ENCODE results near the gene FAM76A. TPM values are rescaled to one million over a fixed set of nuclear protein-coding genes. Genes with fewer than 3 reads are reported as not detected.
"Not testable (repeated sequence)": the region's sequence is repeated elsewhere in the genome, so short reads cannot be mapped to it uniquely, and the experiment has no call there.

Gene FAM76A
- total RNA-seq, 1 donor from 2014 or later, result 14.8 TPM

DNA sequence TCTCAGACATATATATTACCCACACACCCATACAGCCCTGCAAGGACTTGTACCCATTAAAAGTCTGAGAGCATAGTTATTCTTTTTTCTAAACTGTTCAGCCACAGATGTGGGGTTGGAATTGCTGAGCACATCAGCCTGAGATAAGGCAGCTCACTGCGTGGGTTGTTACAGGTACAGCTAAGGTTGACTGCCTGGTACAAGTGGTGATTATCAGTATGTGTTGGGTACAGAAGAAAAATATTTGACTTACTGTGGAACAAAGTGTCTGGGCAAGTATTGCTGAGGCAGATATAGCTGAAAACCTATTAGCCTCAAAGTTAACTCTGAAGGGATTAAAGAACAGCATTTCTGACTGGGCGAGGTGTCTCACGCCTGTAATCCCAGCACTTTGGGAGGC lies 52.3 kb downstream of the FAM76A start:
- DNase-seq (ENCODE audit: low read depth), result no peak

DNA sequence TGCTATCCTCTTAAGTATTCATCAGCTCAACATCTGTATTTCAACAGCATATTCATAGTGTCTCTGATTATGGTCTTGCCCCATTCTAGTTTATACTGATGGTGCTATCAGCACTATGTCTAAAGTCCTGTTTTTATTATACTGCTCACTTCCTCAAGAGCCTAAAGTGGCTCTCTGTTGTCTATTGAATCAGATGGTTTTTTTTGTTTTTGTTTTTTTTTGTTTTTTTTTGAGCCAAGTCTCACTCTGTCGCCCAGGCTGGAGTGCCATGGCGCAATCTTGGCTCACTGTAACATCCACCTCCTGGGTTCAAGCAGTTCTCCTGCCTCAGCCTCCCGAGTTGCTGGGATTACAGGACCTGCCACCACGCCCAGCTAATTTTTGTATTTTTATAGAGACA lies 53.4 kb downstream of the FAM76A start:
- DNase-seq (ENCODE audit: low read depth), result no peak

DNA sequence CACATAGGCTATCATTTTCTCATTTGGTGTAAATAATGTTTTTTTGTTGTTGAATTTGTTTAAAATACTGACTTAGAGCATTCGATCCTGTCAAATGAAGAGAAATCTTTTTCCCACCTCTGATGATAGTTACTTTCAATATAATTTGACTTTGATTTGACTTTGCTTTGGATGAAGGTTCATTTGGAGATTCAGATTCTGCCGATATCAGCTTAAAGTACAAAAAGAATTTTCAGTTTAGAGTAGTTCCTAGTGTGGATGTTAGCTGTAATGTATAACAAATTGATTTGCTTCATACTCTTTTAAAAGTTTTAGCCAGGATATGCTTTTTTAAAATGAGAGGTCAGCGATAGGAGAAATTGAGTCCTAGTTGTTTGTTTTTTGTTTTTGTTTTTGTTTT lies 57.2 kb downstream of the FAM76A start:
- no peak for DNase-seq (ENCODE audit: low read depth)

GRCh38 chr1:27784700-27785099 lies 58.9 kb downstream of the FAM76A start:
- no peak for DNase-seq (ENCODE audit: low read depth)

GRCh38 chr1:27785781-27786455 lies 60.2 kb downstream of the FAM76A start:
- DNase-seq (ENCODE audit: low read depth), result peak; percentile 60

DNA sequence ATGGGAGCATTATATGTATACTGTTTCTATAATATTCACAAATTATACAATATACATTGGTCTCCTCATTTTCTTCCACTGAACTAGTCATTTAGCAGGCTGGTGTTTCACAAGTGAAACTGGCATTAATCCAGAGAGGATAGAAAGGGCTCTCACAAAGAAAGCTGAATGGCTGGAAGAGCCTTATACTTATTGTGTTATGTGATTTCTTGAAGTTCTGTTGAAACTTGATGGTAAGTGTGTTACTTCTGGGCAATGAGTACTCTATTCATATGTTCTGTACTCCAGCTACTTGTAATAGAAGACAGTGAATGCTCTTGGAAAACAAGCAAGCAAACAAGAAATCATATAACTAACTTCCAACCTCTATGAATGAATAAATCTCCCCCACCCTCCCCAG lies 62.1 kb downstream of the FAM76A start:
- peak; percentile 60 for DNase-seq (ENCODE audit: low read depth)

- DNase-seq (ENCODE audit: low read depth), result peak; percentile 18
Measured at GRCh38 chr1:27789540-27790041, 63.8 kb downstream of the FAM76A start.

DNA sequence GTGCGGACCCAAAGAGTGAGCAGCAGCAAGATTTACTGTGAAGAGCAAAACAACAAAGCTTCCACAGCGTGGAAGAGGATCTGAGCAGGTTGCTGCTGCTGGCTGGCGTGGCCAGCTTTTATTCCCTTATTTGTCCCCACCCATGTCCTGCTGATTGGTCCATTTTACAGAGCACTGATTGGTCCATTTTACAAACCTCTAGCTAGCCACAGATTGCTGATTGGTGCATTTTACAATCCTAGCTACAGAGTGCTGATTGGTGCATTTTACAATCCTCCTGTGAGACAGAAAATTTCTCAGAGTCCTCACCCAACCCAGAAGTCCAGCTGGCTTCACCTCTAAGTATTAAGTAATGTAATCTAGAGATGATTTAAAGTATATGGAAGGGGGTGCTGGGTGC lies 64.5 kb downstream of the FAM76A start:
- DNase-seq (ENCODE audit: low read depth), result not testable (repeated sequence)

DNA sequence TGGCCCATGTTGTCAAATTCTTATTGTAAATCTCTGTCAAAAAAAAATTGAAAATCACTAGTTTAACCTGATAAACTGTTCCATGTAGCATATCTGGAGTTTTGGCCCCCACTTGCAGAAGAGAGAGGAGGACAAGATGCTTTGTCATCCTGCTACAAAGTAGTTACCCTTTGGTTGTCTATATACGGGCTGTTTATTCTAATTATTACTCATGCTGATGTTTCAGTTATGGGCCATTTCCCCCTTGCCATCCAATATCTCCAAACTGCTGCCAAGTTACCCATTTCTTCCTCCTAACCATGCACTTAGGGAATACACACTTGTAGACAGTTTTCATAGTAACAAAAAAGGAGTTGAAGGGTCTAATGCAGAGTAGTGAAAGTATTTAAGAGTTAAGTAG lies 69.8 kb downstream of the FAM76A start:
- DNase-seq (ENCODE audit: low read depth), result no peak

DNA sequence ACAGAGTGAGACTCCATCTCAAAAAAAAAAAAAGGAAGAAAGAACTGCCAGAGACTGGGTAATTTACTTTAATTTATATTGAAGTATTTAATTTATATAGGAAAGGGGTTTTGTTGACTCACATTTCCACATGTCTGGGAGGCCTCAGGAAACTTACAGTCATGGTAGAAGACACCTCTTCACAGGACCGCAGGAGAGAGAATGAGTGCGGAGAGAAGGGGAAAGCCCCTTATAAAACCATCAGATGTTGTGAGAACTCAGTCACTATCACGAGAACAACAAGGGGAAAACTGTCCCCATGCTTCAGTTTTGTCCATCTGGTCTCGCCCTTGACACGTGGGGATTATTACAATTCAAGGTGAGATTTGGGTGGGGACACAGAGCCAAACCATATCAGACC lies 79.0 kb downstream of the FAM76A start:
- no peak for DNase-seq (ENCODE audit: low read depth)

- no peak for DNase-seq (ENCODE audit: low read depth)
Measured at GRCh38 chr1:27806758-27807157, 81.0 kb downstream of the FAM76A start.

DNA sequence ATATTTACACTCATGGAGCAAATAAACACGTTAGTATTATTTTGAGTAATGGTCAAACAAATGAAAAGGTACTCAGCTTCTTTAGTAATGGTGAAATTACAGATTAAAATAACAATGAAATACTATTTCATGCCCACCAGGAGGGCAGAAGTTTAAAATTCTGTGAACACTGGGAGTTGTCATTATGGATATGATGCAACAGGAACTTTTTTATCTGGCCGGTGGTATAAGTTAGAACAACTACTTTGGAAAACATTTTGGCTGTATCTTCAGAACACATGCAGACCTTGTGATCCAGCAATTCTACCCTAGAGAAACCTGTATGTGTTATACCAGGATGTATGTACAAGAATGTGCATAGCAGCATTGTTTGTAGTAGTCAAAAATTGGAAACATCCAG lies 81.6 kb downstream of the FAM76A start:
- no peak for DNase-seq (ENCODE audit: low read depth)

DNA sequence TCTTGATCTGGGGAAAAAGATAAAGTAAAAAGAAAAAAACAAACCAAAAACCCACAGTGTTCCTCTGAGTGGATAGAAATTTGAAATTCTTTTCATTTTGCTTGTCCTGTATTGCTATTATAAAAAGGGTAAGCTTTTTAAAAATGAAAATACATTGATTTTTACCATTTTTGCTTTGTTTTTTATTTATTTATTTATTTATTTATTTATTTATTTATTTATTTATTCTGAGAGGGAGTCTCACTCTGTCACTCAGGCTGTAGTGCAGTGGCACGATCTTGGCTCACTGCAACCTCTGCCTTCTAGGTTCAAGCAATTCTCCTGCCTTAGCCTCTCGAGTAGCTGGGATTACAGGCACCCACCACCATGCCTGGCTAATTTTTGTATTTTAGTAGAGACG lies 82.4 kb downstream of the FAM76A start:
- DNase-seq (ENCODE audit: low read depth), result not testable (repeated sequence)

DNA sequence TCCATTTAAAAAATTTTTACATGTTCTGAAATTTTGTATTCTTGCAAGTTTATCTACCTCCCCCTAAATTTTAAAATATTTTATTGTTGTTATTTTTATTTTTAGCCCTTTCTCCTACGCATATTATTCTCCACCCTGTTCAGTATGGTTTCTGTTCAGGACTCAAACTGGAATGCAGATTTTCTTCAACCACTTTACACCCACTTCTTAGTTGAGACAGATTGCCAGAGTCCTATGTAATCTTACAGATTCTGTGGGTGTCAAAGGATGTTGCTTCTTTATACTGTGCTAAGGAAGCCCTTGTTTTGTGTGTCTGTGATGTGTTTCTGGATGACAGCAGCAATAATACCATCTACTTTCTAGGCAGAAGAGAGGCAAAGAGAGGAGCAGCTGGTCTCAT lies 84.1 kb downstream of the FAM76A start:
- DNase-seq (ENCODE audit: low read depth), result no peak

DNA sequence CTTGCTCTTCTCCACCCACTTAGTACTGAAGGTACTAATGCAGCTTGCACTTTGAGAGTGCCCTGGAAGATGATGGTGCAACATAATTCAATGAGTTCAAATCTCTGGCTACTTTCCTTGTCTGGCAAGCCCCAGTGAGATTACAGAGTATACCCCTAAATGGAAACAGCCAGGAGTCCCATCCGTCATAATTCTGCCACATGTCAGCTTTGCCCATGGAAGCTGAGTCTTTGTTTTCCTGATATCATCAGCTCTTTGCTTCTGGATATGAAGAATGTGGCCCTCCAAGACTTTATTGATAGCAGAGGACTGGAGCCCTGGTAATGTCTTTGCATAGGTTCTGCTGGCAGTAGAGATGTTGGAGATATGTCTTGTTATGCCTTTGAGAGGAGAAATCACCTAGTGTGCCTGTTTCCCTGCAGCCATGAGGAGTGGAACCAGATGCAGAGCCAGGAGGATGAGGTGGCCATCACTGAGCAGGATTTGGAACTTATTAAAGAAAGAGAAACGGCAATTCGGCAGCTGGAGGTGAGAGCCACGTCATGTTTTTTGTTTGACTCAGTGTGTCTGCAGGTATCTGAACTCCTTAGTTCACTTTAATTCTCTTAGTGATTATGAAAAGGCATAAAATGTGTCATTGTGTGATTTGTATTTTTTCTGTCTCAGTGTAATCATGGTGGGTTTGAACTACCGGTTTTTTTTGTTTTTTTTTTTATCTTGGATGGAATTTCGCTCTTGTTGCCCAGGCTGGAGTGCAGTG lies 86.2 kb downstream of the FAM76A start:
- DNase-seq (ENCODE audit: low read depth), result no peak

Other genes starting within 250 kb of the FAM76A start
- gene WASF2, start 235.8 kb upstream of the FAM76A start, total RNA-seq, result 15.1 and 48.0 TPM in 2 replicates
- 2.6 and 15.4 TPM in 2 replicates for gene AHDC1, start 121.8 kb upstream of the FAM76A start, total RNA-seq
- 0.10 TPM in 1 of 2 replicates, not detected in the other for gene FGR, start 90.8 kb upstream of the FAM76A start, total RNA-seq
- 20.9 and 63.6 TPM in 2 replicates for gene IFI6, start 53.8 kb upstream of the FAM76A start, total RNA-seq
- gene STX12, start 47.3 kb downstream of the FAM76A start, total RNA-seq, result 66.0 and 75.5 TPM in 2 replicates
- gene PPP1R8, start 104.8 kb downstream of the FAM76A start, total RNA-seq, result 47.1 and 61.7 TPM in 2 replicates
- gene THEMIS2, start 146.6 kb downstream of the FAM76A start, total RNA-seq, result 9.3 and 37.5 TPM in 2 replicates
- gene RPA2, start 188.6 kb downstream of the FAM76A start, total RNA-seq, result 24.8 and 30.0 TPM in 2 replicates
- gene SMPDL3B, start 209.0 kb downstream of the FAM76A start, total RNA-seq, result 9.5 and 17.9 TPM in 2 replicates
- 4.2 and 6.3 TPM in 2 replicates for gene XKR8, start 234.0 kb downstream of the FAM76A start, total RNA-seq